HepG2 (cell line): ENCODE data around the gene ZNF77. TPM values are rescaled to one million over a fixed set of nuclear protein-coding genes. Genes with fewer than 3 reads are reported as not detected.

ENCODE experiments used
- RFX3 ChIP-seq: IDR thresholded peaks from 2 replicates; pipeline ENCODE4 v1.6.1; 2016; ENCODE audit warnings: missing biosample characterization, missing genetic modification reagents
- TOPORS ChIP-seq: sonication (generic); formaldehyde crosslinking; IDR thresholded peaks from 2 replicates; pipeline ENCODE4 v1.8.0; 2023; ENCODE audit warnings: mild to moderate bottlenecking, missing genetic modification reagents
- ZNF441 ChIP-seq: sonication (generic); formaldehyde crosslinking; IDR thresholded peaks from 2 replicates; pipeline ENCODE4 v1.7.0; 2021; ENCODE audit warnings: missing genetic modification reagents, borderline replicate concordance
- ZNF552 ChIP-seq: sonication (generic); formaldehyde crosslinking; IDR thresholded peaks from 2 replicates; pipeline ENCODE4 v1.9.0; 2022; ENCODE audit warnings: missing genetic modification reagents, mild to moderate bottlenecking, borderline replicate concordance
- ZNF687 ChIP-seq: sonication (generic); formaldehyde crosslinking; IDR thresholded peaks from 2 replicates; pipeline ENCODE4 v1.5.1; 2020; ENCODE audit warnings: mild to moderate bottlenecking, missing genetic modification reagents, moderate library complexity
- ZNF749 ChIP-seq: sonication (generic); formaldehyde crosslinking; IDR thresholded peaks from 2 replicates; pipeline ENCODE4 v1.8.0; 2022; ENCODE audit warnings: mild to moderate bottlenecking, missing genetic modification reagents, moderate library complexity, borderline replicate concordance
- ZNF770 ChIP-seq: sonication (generic); formaldehyde crosslinking; IDR thresholded peaks from 2 replicates; pipeline ENCODE4 v1.5.0; 2020; ENCODE audit warnings: mild to moderate bottlenecking, missing genetic modification reagents
- polyA plus RNA-seq, 8 experiments: library from polyadenylated mRNA; depleted of rRNA in 3 of 8; stranded (reverse) in 7 of 8; unstranded in 1 of 8; fragments of >200 nt; fragmentation: Illumina TruSeq in 4 of 8; extraction: Trizol in 4 of 8; gene quantifications; 2 replicates each; pipeline versions ENCODE4 v1.2.1 to v1.2.3, GENCODE V29; 2011 to 2016; ENCODE audit warnings: low read depth in 4 of 8, missing spikeins in 1 of 8, mixed read lengths in 1 of 8; ENCODE audit not compliant: insufficient read depth in 1 of 8
- total RNA-seq, 5 experiments: library from RNA; depleted of rRNA; stranded (reverse); fragments of >200 nt; fragmentation: Illumina TruSeq; extraction: Trizol; gene quantifications; 2 replicates each; pipeline ENCODE4 v1.2.3, GENCODE V29; 2016; ENCODE audit warnings: low read depth in 1 of 5

Gene ZNF77
- total and polyA plus RNA-seq, 2 of the 13 experiments (the other 11 are each of a cell fraction or from before 2014, with no cell fraction given), result 7.1 to 11.5 TPM

GRCh38 chr19:2978166-2978767, 33.5 kb upstream of the ZNF77 start (continued):
- TF ChIP-seq ZNF687 (CRISPR knock-in tag) (no peak), RFX3 (CRISPR knock-in tag) (no peak), ZNF749 (CRISPR knock-in tag) (no peak), ZNF552 (no peak), TOPORS (CRISPR knock-in tag) (no peak), ZNF441 (CRISPR knock-in tag) (no peak), ZNF770 (CRISPR knock-in tag) (peak; percentile 22; the same call in 1 of the 2 replicates)
